GM12875 (cell line): Measurements from ENCODE around the gene LRRC27.

Experiments
- H3K4me3 ChIP-seq: one replicate; pipeline ENCODE4 v1.5.1; 2011; ENCODE audit warnings: low read depth, low read length, control low read depth
- TF ChIP-seq, protein P1 (sequence below): IDR thresholded peaks from 2 replicates; pipeline ENCODE4 v1.5.1; 2011; ENCODE audit warnings: low read depth, mild to moderate bottlenecking, control low read depth, inconsistent platforms, low read length, moderate library complexity, borderline replicate concordance; ENCODE audit not compliant: insufficient read depth

Gene LRRC27

GRCh38 chr10:132390170-132390920 is 58.4 kb downstream of the LRRC27 start:
- TF ChIP-seq, protein P1, sequence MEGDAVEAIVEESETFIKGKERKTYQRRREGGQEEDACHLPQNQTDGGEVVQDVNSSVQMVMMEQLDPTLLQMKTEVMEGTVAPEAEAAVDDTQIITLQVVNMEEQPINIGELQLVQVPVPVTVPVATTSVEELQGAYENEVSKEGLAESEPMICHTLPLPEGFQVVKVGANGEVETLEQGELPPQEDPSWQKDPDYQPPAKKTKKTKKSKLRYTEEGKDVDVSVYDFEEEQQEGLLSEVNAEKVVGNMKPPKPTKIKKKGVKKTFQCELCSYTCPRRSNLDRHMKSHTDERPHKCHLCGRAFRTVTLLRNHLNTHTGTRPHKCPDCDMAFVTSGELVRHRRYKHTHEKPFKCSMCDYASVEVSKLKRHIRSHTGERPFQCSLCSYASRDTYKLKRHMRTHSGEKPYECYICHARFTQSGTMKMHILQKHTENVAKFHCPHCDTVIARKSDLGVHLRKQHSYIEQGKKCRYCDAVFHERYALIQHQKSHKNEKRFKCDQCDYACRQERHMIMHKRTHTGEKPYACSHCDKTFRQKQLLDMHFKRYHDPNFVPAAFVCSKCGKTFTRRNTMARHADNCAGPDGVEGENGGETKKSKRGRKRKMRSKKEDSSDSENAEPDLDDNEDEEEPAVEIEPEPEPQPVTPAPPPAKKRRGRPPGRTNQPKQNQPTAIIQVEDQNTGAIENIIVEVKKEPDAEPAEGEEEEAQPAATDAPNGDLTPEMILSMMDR: no peak
- no peak overlapping the region for H3K4me3 ChIP-seq

- H3K4me3 ChIP-seq: no peak overlapping the region
- TF ChIP-seq, protein P1: no peak
These were observed 59.1 kb downstream of the LRRC27 start for GRCh38 chr10:132390921-132391675.

DNA sequence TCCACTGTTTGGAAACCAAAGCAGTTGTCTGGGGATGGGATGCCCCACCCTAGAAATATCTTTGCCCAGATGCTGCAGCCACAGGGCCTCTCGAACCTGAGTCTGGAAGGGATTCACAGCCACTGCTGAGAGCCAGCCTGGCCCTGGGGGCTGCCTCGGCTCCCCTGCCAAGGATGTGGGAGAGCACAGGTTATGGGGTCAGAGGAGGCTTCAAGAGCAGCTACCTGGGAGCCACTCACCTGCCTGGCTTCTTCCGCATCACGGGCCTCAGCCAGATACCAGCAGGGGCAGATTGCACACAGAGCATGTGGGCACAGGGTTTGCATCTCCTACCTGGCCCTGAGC is 59.7 kb downstream of the LRRC27 start:
- TF ChIP-seq, protein P1: no peak

DNA sequence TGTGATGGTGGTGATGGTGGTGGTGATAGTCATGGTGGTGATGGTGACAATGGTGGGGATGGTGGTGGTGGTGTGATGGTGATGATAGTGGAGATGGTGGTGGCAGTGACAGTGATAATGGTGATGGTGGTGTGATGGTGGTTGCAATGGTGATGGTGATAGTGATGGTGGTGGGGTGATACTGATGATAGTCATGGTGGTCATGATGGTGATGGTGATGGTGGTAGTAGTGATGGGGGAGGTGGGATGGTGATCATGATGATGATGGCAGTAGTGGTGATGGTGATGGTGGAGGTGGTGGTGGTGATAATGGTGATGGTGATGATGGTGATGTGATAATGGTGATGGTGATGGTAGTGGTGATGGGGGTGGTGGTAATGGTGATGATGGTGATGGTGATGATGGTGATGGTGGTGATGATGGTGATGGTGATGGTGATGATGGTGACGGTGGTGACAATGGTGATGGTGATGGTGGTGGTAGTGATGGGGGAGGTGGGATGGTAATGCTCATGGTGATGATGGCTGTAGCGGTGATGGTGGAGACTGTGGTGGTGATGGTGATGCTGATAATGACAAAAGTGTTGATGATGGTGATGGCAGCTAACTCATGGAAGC is 60.3 kb downstream of the LRRC27 start:
- TF ChIP-seq, protein P1: no peak

More for the DNA sequence above, 59.7 kb downstream of the LRRC27 start:
- no peak overlapping the region for H3K4me3 ChIP-seq

DNA sequence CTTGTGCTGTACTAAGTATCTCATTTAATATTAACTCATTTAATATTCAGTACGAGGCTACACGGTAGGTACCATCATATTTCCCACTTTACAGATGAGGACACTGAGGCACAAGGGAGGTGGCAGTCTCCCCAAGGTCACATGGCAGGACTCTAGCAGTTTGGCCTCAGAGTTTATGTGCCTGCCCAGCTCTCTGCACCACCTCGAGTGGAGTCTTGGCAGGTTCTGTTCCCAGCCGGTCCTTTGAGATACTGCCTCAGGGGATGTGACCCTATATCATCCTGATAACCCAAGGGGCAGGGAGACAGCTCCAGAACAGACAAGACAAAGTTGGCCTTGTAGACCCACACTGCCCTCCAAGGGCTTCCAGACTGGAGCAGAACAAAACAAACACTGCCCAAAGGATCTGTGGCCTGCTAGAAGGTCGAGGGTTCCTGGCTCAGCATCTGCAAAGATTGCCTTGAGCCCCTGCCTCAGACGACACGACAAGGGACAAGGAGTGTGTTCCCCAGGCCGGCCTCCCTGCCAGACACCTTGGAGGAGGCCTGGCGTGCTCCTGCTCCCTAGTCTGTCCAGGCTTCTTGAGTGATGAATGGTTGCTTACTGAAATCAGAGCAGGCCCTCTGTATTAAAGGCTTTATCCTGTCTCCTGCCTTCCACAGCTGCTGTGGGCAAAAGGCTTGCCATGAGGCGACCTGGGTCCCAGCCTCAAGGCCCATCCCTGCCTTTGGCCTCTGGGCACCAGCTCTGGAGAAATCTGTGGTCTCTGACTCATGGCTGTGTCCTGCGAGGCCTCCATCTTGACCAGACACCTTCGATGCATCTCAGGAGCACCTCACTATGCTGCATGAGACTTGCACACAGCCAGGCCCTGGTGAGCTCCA is 61.1 kb downstream of the LRRC27 start:
- TF ChIP-seq, protein P1: no peak
- no peak overlapping the region for H3K4me3 ChIP-seq

More for the DNA sequence above, 60.3 kb downstream of the LRRC27 start:
- no peak overlapping the region for H3K4me3 ChIP-seq

DNA sequence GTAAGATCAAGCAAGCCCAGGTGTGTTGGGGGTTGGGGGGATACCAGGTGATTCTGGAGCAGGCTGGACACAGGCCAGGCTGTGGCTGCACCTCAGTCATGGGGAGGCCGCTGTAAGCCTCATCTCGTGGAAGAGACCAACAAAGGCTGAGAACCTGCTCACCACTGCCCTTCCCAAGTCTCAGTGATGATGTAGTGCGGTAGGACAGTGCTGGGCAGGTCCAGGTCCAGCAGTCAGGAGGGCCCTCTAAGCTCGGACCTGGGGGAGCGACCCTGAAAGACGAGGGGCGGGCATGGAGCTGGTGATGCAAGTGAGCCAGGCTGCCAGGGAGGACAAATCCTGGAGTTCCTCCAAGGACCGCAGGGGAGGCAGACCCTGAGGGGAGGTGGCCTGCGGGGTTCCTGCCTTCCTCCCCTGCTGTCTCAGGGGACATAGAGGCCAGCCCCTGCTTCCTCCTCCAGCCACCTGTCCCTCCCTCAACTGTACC is 61.7 kb downstream of the LRRC27 start:
- TF ChIP-seq, protein P1: no peak
- no peak overlapping the region for H3K4me3 ChIP-seq
